Measurements from ENCODE around the gene RBMS2.

RBMS2 gene

DNA sequence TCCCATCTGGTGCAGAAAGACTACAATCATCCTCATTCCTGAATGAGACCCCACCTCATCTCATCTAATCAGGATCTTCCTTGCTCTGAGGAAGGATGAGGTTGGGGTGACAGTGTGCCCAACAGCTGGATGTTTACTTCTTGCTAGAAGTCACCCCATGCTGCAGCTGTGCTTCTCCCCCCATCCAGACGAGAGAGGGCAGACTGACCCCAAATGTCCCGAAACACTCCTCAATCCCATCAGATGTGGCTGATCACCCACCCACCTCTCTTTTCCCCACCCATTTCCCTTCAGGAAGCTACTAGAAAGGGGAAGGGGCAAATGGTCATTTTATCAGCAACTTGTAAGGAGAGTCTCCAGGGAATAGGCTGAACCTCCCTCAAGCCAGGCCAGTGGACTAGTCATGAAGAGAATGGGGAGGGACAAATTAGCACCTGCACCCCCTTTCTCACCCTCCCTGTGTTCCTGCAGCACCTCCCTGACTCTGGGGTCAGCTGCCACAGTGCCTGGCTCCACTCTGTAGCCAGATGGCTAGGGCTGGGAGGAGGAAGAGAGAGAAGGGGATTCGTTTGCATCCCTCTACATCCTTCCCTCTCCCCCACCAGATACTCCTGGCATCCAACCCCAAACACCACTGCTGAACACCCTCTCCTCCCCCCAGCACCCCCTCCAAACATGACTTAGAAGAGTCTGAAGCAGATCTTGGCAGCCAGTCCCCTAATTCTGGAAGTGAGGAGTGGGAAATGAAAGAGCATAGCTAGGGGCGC, 111.3 kb downstream of the RBMS2 start:
- no peak for DNase-seq

DNA sequence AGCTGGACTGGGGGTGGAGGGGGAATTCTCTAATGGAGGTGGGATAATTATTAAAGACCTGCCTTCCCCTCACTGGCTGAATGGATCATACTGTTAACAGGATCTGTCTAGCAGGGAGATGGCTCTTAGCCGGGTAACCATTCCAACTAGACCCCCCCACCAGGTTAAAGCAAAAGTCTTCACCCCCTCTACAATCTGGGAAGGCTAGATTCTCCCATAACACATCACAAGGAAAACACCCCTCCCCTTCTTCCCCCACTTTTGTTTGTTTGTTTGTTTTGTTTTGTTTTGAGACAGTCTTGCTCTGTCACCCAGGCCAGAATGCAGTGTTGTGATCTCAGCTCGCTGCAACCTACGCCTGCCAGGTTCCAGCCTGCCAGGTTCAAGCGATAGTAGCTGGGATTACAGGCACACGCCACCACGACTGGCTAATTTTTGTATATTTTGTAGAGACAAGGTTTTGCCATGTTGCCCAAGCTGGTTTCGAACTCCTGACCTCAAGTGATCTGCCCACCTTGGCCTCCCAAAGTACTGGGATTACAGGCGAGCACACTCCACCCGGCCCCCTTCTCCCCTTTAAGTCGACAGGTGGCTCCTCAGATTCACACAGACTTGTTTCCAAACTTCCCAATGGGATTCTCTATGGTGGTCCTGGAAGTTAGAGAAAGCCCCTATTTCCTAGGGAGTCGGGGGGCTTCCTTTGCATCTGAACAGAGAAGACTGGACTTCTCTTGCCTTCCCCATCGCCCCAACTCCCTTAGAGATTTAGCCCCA, 112.0 kb downstream of the RBMS2 start:
- no peak for DNase-seq

DNA sequence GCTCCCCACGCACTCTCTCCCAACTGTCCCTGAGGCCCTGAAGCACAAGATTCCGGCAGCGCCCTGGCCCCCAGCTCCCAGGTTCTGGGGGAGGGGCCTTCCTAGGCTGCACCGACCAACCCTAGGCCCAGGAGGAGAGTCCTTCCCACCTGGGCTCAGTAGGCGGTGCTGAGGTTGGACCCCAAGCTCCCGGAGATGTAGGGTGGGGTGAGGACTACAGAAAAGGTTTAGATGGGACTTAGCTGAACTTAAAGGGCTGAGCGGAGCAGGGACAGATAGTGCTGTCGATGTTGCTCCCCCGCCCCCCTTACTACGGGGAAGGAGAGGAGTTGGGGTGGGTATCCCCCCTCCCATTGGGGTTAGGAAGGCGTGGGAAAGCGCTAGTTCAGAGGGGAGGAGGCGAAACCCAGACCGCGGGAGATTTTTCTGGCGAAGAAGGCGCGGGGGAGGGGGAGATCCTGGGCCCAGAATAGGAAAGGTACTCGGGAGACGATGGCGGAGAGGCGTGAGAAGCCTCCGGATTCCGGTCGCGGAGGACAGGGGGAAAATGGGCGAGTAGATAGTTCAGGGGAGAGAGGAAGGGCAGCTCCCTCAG, 112.7 kb downstream of the RBMS2 start:
- DNase-seq, result no peak

DNA sequence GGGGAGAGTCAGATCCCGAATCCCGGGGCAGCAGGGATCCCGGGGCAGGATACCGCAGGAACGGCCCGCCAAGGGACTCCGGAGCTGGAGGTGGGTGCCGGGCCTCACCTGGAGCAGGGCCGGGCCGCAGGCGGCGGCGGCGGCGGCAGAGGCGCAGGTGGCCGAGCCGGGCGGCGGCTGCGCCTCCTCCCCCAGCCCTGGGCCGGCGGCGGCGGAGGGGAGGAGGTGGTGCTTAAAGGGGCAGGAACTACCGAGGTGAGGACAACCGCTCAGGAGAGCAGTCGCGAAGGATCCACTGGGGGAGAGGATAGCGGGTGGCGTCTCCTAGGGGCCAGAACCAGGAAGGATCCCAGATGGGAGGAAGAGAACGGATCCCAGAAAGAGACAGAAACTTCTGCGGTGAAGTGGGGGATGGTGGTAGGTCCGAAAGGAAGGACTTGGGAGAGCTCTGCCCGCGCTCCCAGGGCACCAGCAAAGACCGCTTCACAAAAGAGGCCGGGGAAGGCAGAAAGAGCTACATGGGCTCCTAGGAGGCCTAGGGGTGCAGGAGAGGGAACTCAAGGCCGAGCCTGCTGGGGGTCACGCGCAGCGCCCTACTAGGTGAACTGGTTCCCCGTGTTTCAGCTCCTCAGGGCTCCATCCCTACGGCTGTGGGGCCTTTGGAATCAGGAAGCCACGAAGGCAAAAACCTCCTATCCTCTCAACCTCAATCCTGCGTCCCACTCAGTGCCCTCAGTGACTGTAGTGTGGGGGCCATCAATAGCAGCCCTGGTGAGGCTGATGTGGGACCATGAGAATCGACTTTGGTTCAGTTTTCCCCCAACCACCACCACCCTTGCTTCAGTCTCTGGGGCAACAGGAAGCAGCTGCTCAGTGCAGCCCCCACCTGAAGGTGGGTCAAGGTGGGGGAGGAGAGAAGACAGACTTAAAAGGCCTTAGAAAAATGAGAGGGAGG, 113.5 kb downstream of the RBMS2 start:
- peak; percentile 8 for DNase-seq

DNA sequence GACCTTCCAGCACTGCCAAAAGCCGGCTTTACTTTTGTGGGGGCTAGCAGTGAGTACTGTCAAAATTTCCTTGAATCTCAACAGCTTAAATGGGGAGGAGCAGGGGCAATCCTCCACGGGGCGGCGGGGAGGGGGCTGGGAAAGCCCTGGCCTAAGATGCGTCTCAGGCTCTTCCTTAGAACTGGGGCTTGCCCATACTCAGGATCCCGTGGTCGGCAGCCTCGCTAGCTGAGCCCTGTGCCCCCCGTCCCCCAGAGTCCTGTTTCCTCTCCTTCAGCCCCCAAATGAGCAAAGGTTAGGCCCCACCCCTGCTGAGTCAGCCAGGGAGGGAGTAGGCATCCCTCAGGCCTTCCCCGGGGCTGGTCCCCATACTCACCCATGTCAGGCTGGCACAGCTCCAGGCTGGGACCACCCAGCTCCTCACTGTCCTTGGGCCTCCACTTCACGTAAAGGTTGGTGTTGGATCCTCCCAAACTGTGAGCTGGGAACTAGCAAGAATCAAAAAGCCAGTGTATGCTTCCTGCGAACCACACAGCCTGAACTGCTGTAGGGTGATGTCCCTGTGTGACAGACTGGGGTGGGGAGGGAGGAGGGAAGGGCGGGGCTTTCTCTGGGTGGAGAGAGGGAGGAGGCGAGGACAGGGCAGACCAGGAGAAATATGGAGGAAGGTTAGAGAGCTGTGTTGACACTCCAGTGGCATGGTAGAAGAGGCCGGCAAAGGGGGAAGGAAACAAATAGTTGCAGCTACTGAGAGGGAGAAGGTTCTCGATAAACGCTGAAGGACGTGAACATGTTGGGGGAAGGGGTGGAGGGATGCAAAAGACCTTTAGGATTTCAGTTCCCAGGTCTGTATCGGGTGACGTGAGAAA, 114.4 kb downstream of the RBMS2 start:
- DNase-seq, result peak; percentile 72

DNA sequence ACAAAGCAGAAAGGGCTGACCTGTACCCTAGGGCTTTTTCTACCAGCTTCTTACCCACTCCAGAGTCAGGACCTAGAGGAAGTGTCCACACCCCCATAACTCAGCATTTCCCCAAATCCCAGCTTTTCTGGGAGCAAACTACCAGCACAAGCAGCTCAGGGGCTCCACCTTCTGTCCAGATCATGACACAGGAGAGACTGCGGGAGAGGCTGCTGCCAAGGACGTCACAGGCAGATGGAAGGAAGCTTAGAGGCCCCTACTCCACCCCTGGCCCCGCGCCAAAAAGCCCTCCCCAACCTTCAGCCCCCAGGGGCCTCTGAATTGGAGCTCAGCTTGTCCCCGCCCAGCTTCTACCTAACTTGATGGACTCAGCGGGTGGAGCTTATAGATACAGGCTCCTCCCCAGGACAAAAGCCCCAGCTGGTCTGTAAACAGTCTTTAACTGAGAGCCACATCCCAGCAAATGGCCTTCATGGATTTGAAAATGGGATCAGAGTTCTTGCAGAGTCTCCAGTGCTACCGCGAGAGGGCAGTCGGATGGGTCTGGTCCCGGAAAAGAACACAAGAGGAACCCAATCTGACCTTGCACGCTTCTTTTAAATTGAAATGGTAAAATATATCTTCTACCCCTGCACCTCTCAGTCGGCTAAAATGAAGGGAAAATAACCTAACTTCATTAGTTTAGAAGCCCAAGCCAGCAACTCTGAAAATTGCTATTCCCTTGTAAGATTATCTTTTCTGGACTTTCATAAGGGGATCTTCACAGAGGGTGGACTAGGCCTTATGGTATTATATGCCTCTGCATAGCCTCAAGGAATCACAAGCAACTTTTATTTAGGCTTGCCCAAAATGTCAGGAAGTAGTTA, 115.3 kb downstream of the RBMS2 start:
- DNase-seq, result peak; percentile 97

DNA sequence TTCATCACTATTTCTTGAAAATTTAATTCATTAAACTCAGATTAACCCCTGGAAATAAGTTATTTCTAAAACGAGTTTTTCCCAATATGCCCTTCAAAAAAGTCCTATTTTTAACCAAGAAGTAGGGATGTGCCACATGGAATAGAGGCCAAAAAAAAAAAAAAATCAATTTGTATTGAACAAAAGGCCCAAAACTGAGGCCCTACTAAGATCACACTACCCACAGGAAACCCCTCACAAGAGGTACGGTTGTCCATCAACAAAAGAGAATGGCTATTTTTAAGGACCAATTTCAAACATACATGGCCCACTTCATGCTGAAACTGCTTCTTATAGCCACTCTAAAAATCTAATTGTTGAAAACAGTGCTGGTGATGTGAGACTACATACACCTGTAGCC, 116.0 kb downstream of the RBMS2 start:
- DNase-seq, result no peak

DNA sequence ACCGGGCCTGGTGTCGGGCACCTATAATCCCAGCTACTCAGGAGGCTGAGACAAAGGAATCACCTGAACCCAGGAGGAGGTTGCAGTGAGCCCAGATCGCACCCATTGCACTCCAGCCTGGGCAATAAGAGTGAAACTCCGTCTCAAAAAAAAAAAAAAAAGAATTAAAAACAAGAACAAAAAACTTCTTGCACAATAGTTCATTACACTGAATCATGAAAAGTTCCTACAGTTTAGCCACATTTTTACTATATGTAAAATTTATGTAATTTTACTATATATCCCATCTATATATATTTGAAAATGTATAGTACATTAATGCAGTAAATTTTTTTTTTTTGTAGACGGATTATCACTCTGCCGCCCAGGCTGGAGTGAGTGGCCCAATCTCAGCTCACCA, 119.6 kb downstream of the RBMS2 start:
- no peak for DNase-seq

DNA sequence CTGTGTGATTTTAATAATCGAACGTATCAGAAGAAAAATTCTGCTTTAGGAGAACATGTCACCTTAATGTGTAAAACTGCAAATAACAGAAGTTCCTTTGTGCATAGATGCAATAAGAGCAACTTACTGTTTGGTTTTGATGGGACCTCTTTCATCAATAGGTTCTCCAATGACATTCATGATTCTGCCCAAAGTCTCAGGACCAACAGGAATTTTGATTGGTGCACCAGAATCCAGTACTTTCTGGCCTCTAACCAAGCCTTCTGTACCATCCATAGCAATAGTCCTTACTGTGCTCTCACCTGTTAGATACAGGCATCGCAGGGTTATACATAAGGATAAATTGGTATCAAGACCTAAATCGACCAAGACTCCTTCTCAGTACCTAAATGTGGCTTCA, 123.0 kb downstream of the RBMS2 start:
- no peak for DNase-seq

DNA sequence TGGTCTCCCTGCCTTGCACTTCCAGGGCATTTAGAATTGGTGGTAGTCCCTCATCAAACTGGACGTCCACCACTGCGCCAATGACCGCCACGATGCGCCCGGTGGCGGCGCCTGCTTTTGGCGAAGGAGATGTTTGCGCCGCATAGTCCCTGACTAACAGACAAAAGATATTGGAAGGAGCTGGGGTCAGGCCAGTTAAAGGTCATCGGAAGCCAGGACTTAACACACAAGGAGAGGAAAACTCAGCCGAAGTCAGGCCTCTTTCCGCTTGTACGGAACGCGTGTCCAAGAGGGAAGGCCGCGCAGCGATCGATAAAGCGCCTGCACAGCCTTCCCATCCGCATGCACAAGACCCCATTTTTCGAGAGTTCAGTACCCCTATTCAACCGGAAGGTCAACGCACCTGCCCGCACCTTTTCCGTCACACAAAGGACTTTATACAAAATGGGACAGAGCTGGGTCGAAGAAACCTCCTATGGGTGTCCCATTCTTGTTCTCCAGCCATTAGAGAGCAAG, 123.6 kb downstream of the RBMS2 start:
- DNase-seq, result no peak
